GM18526 (cell line): ENCODE data around the gene PLEKHB2.

Experiments used
- POLR2A ChIP-seq: IDR thresholded peaks from 3 replicates; pipeline ENCODE4 v1.6.1; 2011; ENCODE audit not compliant: insufficient read length; ENCODE audit errors: extremely low read depth

The PLEKHB2 gene

DNA sequence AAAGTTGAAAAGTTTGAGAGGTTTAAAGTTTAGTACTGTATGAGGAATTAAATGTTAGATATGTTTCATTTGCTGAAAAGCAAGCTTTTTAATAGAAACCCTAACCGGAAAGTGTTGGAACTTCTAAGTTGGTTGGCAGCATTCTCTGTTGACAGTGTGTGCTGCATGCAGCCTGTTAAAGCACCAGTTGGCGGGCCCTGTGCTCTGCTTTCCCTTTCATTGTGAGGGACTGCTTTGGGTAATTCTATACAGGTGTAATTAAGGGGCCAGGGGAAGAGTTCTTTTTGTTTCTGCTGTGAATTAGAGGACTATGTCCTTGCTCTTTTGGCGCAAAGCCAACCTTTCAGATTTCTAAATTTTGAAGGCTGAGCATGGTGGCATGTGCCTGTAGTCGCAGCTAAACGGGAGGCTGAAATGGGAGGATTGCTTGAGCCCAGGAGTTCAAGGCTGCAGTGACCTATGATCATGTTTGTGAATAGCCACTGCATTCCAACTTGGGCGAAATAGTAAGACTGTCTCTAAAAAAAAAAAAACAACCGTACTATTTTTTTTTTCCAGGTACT lies 20.1 kb downstream of the PLEKHB2 start:
- TF ChIP-seq POLR2A, result no peak

GRCh38 chr2:131126436-131126835 lies 21.3 kb downstream of the PLEKHB2 start:
- no peak for TF ChIP-seq POLR2A

- TF ChIP-seq POLR2A, result no peak
Measured at GRCh38 chr2:131127076-131127475, 21.9 kb downstream of the PLEKHB2 start.

DNA sequence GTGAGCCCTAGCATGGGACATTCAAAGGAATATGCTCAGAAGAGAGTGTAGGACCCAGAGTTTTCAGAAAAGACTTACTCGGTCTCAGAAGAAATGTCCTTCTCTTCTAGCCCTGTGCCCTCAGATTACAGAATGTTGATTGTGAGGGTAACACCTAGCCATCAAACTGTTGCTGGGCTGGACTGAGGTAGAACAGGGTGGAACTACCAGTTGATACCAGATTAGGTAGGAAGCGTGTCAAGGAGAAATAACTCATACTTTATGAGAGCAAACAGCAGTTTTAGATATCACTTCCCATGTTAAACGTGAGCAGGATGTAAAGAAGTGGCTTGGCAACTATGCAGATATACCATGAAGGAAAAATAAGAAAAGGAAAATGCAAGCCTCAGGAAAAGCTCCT lies 22.8 kb downstream of the PLEKHB2 start:
- no peak for TF ChIP-seq POLR2A

- TF ChIP-seq POLR2A, result no peak
Measured at GRCh38 chr2:131130298-131130596, 25.1 kb downstream of the PLEKHB2 start.

DNA sequence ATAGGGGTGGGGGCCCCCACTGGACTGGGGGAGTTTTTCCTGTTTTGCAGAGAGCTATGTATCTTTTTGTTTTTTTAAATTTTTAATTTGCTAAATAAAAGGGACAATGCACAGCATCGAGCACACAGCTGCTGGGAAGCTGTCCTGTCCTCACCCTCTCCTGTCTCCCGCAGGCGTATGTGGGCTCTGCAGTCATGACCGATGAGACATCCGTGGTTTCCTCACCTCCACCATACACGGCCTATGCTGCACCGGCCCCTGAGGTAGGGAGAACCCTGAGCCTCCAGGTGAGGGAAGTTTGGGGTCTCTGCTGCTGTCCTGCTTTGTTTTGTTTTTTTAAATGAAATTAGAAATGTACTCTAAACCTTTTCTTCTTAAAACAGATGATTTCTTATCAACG lies 27.6 kb downstream of the PLEKHB2 start:
- no peak for TF ChIP-seq POLR2A

GRCh38 chr2:131140581-131140980 lies 35.4 kb downstream of the PLEKHB2 start:
- TF ChIP-seq POLR2A, result no peak

- TF ChIP-seq POLR2A, result no peak
Measured at GRCh38 chr2:131142849-131143248, 37.7 kb downstream of the PLEKHB2 start.

- no peak for TF ChIP-seq POLR2A
Measured at GRCh38 chr2:131143803-131144202, 38.7 kb downstream of the PLEKHB2 start.

- TF ChIP-seq POLR2A, result no peak
Measured at GRCh38 chr2:131145040-131145439, 39.9 kb downstream of the PLEKHB2 start.

GRCh38 chr2:131146231-131146630 lies 41.1 kb downstream of the PLEKHB2 start:
- no peak for TF ChIP-seq POLR2A

DNA sequence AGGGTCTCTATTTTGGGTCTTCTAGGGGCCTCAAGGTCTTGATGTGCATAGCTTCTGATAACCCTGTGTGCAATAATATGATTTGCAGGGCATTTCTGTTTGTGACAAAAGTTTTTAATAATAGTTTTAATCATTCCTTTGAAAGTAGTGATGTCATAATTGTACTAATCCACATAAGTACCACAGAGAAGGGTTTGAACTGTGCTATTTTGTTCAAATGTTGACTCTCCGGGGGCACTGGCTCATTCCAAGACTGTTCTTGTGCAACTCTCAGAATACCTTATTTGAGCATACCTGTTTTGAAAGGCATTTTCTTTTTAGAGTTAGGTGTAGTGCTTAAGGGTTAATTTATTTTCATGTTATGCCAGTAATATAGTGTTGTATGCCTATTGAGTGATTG lies 41.6 kb downstream of the PLEKHB2 start:
- TF ChIP-seq POLR2A, result no peak

GRCh38 chr2:131148426-131148825 lies 43.3 kb downstream of the PLEKHB2 start:
- TF ChIP-seq POLR2A, result no peak

DNA sequence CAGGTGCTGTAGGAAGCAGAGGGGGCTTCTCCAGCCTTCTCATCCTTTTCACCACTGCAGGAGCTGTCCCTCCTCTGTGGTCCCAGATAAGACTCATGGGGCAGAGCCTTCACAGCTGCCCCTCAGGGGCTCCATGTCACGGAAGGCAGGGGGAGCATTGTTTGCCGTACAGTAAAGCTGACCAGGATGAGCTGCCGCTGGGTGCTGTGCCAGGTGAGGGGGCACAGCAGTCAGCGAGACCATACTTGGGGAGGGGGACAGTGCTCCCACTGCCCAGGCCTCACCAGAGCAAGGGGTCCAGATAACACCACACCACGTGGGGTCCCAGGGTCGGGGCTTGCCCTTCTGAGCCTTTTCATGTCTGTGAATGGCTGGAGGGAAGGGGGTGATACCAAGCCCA lies 46.3 kb downstream of the PLEKHB2 start:
- no peak for TF ChIP-seq POLR2A

DNA sequence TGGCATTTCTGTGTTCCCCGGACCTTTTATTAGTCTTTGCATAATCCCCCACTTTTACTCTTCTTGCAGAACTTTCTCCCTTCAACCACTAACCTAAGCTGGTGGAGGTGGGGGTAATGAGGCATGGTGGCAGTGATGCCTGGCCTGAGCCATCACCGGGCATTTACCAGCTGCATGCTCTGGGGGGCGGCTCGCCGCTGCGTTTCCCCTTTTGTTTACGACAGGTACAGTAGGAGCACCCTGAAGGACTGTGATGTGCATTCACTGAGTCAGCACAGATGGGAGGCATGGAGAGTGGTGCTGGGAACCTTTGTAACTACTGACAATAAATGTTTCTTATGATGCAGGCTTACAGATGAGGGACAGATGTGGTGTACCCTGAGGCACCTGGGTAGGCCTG lies 46.9 kb downstream of the PLEKHB2 start:
- no peak for TF ChIP-seq POLR2A

DNA sequence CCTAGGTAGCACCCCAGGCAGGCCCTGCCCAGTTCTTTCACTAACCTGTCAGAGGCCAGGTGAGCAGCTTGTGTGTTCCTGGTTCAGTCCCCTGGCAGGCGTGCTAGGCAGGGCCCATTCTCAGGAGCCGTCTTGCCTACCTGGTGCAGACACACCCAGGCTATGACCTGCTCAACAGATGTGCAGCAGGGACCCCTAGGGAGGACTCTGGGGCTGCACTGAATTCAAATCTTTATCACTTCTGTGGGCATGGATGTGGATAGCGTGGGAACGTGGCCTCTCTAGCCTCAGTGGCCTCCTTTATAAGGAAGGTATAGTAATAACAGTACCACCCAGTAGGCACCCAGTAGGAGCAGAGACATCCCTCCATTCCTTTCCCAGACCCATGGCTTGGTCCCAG lies 48.4 kb downstream of the PLEKHB2 start:
- no peak for TF ChIP-seq POLR2A

- TF ChIP-seq POLR2A, result no peak
Measured at GRCh38 chr2:131154071-131154531, 49.0 kb downstream of the PLEKHB2 start.

DNA sequence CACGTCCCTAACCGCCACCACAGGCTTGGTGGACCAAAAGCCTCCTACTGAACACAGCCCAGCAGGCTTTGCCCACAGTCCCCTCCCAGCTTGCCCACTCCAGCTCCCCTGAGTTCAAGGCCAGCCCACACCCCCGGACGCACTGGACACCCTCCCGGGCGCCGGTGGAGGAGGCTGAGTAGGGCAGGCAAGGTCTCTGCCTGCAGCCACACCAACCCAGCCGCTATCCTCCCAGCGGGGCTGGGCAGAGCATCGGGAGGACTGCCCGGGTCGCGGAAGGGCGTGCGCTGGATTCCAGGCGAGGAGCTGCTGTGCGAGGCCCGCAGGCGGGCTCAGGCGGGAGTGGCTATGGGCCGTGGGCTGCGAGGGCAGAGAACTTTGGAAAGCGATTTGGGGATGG lies 49.5 kb downstream of the PLEKHB2 start:
- TF ChIP-seq POLR2A, result no peak
